Liver (tissue), 9 donors: ENCODE results near the gene NFIB. TPM values are rescaled to one million over a fixed set of nuclear protein-coding genes. Genes with fewer than 3 reads are reported as not detected.

ENCODE experiments used
- DNase-seq: peaks from one replicate; pipeline ENCODE4 v3.0.0-alpha.2; 2017; ENCODE audit warnings: low spot score
- H3K27ac ChIP-seq, 2 donors: one replicate each; pipeline ENCODE4 v1.7.0; 2013; ENCODE audit warnings: inconsistent platforms in 2 of 2, low read length in 2 of 2, control low read depth in 1 of 2, low read depth in 1 of 2, mild to moderate bottlenecking in 1 of 2
- H3K27me3 ChIP-seq, 4 donors: one replicate each; pipeline versions ENCODE4 v1.6.1 to v1.7.0; 2013; ENCODE audit warnings: low read length in 3 of 4, inconsistent platforms in 1 of 4, mild to moderate bottlenecking in 1 of 4, moderate library complexity in 1 of 4; ENCODE audit not compliant: control insufficient read depth in 4 of 4, insufficient read depth in 4 of 4
- H3K36me3 ChIP-seq, 4 donors: one replicate each; pipeline versions ENCODE4 v1.6.1 to v1.7.0; 2013; ENCODE audit warnings: low read length in 3 of 4, mild to moderate bottlenecking in 3 of 4, low read depth in 1 of 4, moderate library complexity in 1 of 4; ENCODE audit not compliant: control insufficient read depth in 4 of 4, insufficient read depth in 3 of 4
- H3K4me1 ChIP-seq, 4 donors: one replicate each; pipeline versions ENCODE4 v1.6.1 to v1.7.0; 2013; ENCODE audit warnings: low read length in 3 of 4, mild to moderate bottlenecking in 3 of 4, moderate library complexity in 1 of 4; ENCODE audit not compliant: control insufficient read depth in 4 of 4, insufficient read depth in 4 of 4
- H3K4me3 ChIP-seq, 3 donors: one replicate each; pipeline versions ENCODE4 v1.6.1 to v1.7.0; 2013; ENCODE audit warnings: low read length in 3 of 3, control low read depth in 1 of 3, low read depth in 1 of 3, mild to moderate bottlenecking in 1 of 3
- H3K9ac ChIP-seq, 2 donors: one replicate each; pipeline ENCODE4 v1.7.0; 2013; ENCODE audit warnings: low read length in 2 of 2, mild to moderate bottlenecking in 2 of 2, moderate library complexity in 2 of 2, control low read depth in 1 of 2, low read depth in 1 of 2
- H3K9me3 ChIP-seq, 4 donors: one replicate each; pipeline versions ENCODE4 v1.6.1 to v1.7.0; 2013; ENCODE audit warnings: low read length in 3 of 4; ENCODE audit not compliant: control insufficient read depth in 4 of 4
- ATF3 ChIP-seq: IDR thresholded peaks from 2 replicates; pipeline ENCODE4 v1.6.1; 2016; ENCODE audit warnings: antibody characterized with exemption
- CTCF ChIP-seq: fragments of 150-350 bp; IDR thresholded peaks from 2 replicates; pipeline ENCODE4 v1.5.1; 2017; ENCODE audit warnings: improper control_type of control experiment, low read depth, low read length; ENCODE audit not compliant: missing input control
- EGR1 ChIP-seq, 2 donors: IDR thresholded peaks; 2 replicates each; pipeline ENCODE4 v1.6.1; 2016 to 2018; ENCODE audit warnings: antibody characterized with exemption in 2 of 2, low read depth in 2 of 2
- FOXA1 ChIP-seq: IDR thresholded peaks from 2 replicates; pipeline ENCODE4 v1.6.1; 2016; ENCODE audit warnings: antibody characterized with exemption
- FOXA2 ChIP-seq: IDR thresholded peaks from 2 replicates; pipeline ENCODE4 v1.6.1; 2016; ENCODE audit warnings: antibody characterized with exemption
- HNF4A ChIP-seq, 2 donors: conservative IDR thresholded peaks; 2 replicates each; pipeline ENCODE4 v1.6.1; 2016; ENCODE audit warnings: antibody characterized with exemption in 2 of 2, mild to moderate bottlenecking in 2 of 2
- HNF4G ChIP-seq: IDR thresholded peaks from 2 replicates; pipeline ENCODE4 v1.6.1; 2016; ENCODE audit warnings: antibody characterized with exemption
- MAX ChIP-seq: IDR thresholded peaks from 2 replicates; pipeline ENCODE4 v1.6.1; 2016; ENCODE audit warnings: antibody characterized with exemption
- RAD21 ChIP-seq, 2 donors: IDR thresholded peaks; 2 replicates each; pipeline ENCODE4 v1.6.1; 2016; ENCODE audit warnings: antibody characterized with exemption in 2 of 2, mild to moderate bottlenecking in 2 of 2
- REST ChIP-seq: IDR thresholded peaks from 2 replicates; pipeline ENCODE4 v1.6.1; 2016; ENCODE audit warnings: antibody characterized with exemption, mild to moderate bottlenecking
- RXRA ChIP-seq, 2 donors: IDR thresholded peaks; 2 replicates each; pipeline ENCODE4 v1.6.1; 2017 to 2018; ENCODE audit warnings: antibody characterized with exemption in 2 of 2, mild to moderate bottlenecking in 1 of 2
- SP1 ChIP-seq: IDR thresholded peaks from 2 replicates; pipeline ENCODE4 v1.6.1; 2018; ENCODE audit warnings: antibody characterized with exemption, mild to moderate bottlenecking
- YY1 ChIP-seq: IDR thresholded peaks from 2 replicates; pipeline ENCODE4 v1.6.1; 2016; ENCODE audit warnings: antibody characterized with exemption, mild to moderate bottlenecking
- ZBTB33 ChIP-seq: IDR thresholded peaks from 2 replicates; pipeline ENCODE4 v1.6.1; 2016; ENCODE audit warnings: antibody characterized with exemption
- WGBS: extraction: QIAGEN DNeasy Blood & Tissue Kit; methylation state at CpG from one replicate; pipeline ENCODE4 v1.1.7; 2013; 5-methylcytosine and 5-hydroxymethylcytosine counted together
- polyA plus RNA-seq, 2 donors: library from polyadenylated mRNA; stranded (reverse) in 1 of 2; unstranded in 1 of 2; fragments of 200-250 nt in 1 of 2; fragments of >200 nt in 1 of 2; fragmentation: Nextera tagmentation in 1 of 2; extraction: Ambion mirVana in 1 of 2; gene quantifications; one replicate each; pipeline versions ENCODE4 v1.2.1 to v1.2.3, GENCODE V29; 2013 to 2015
- total RNA-seq, 2 donors: library from RNA; depleted of rRNA; stranded (reverse); fragments of >200 nt; gene quantifications; one replicate each; pipeline ENCODE4 v1.2.3, GENCODE V29; 2014
- donor health status: healthy.
- donor health status: healthy.
- donor health status: healthy.
- donor health status: healthy.
- donor health status: healthy.

NFIB gene
- total and polyA plus RNA-seq, 4 donors = 3.2 to 23.2 (median 8.0) TPM

GRCh38 chr9:14056316-14056861 lies 257.6 kb downstream of the NFIB start:
- Histone ChIP-seq H3K9me3 (peaks cover 0 to 2% (median 0%) of the 10 kb centered on the region in 4 donors), H3K36me3 (no peaks in the 10 kb centered on the region), H3K4me3 (no peak overlapping the region), H3K9ac (no peak overlapping the region), H3K27me3 (no peaks in the 10 kb centered on the region), H3K27ac (no peak overlapping the region), H3K4me1 (no peaks in the 10 kb centered on the region)
- no peak for DNase-seq
- whole genome bisulfite sequencing = 43% methylated on average over 3 of the region's 3 CpGs
- TF ChIP-seq FOXA1 = no peak
- TF ChIP-seq SP1 = no peak
- peak; percentile 11 for TF ChIP-seq MAX

GRCh38 chr9:14054096-14054495 lies 259.8 kb downstream of the NFIB start:
- Histone ChIP-seq H3K27me3 (no peaks in the 10 kb centered on the region), H3K27ac (no peak overlapping the region), H3K9ac (no peak overlapping the region), H3K4me1 (no peaks in the 10 kb centered on the region), H3K36me3 (no peaks in the 10 kb centered on the region), H3K4me3 (no peak overlapping the region), H3K9me3 (peaks cover 0 to 2% (median 0%) of the 10 kb centered on the region in 4 donors)
- WGBS = 66% methylated on average over 2 of the region's 2 CpGs
- DNase-seq = no peak
- TF ChIP-seq HNF4A (conservative IDR thresholded peaks at IDR 0.05) (no peak), RAD21 (IDR thresholded peaks at IDR 0.05) (no peak), SP1 (no peak), FOXA1 (no peak), MAX (no peak), EGR1 (IDR thresholded peaks at IDR 0.05; ENCODE audit: low read depth in 2 of 2) (no peak)

GRCh38 chr9:14052359-14052758 lies 261.6 kb downstream of the NFIB start:
- 44% methylated on average over 2 of the region's 2 CpGs for WGBS
- Histone ChIP-seq H3K9me3 (peaks cover 0 to 2% (median 0%) of the 10 kb centered on the region in 4 donors), H3K4me1 (no peaks in the 10 kb centered on the region), H3K4me3 (no peak overlapping the region), H3K36me3 (no peaks in the 10 kb centered on the region), H3K27me3 (no peaks in the 10 kb centered on the region), H3K9ac (no peak overlapping the region), H3K27ac (no peak overlapping the region)
- TF ChIP-seq YY1 = peak; percentile 14
- TF ChIP-seq FOXA2 = no peak
- TF ChIP-seq HNF4A (conservative IDR thresholded peaks at IDR 0.05) = peak in 1 of 2 donors; percentile 36
- no peak for DNase-seq

GRCh38 chr9:14051419-14051818 lies 262.5 kb downstream of the NFIB start:
- Histone ChIP-seq H3K27ac (no peak overlapping the region), H3K9me3 (peaks cover 0 to 2% (median 0%) of the 10 kb centered on the region in 4 donors), H3K9ac (no peak overlapping the region), H3K4me3 (no peak overlapping the region), H3K27me3 (no peaks in the 10 kb centered on the region), H3K36me3 (no peaks in the 10 kb centered on the region), H3K4me1 (no peaks in the 10 kb centered on the region)
- no peak for DNase-seq
- TF ChIP-seq REST (no peak), ATF3 (no peak), MAX (no peak), EGR1 (IDR thresholded peaks at IDR 0.05; ENCODE audit: low read depth in 2 of 2) (no peak), YY1 (no peak), HNF4A (conservative IDR thresholded peaks at IDR 0.05) (no peak), RXRA (IDR thresholded peaks at IDR 0.05) (no peak), CTCF (no peak), HNF4G (no peak), ZBTB33 (no peak)
